IPS-18c (cell line): Measurements from ENCODE around the gene TRIM15.
"Not testable (repeated sequence)": the region's sequence is repeated elsewhere in the genome, so short reads cannot be mapped to it uniquely, and the experiment has no call there.

Experiments used
- H3K4me3 ChIP-seq: 2 replicates; pipeline ENCODE4 v1.7.0; 2013; ENCODE audit warnings: low read depth, mild to moderate bottlenecking, low read length, moderate library complexity; ENCODE audit not compliant: insufficient read depth
- H3K9me3 ChIP-seq: one replicate; pipeline ENCODE4 v1.6.1; 2013; ENCODE audit warnings: mild to moderate bottlenecking, low read length, moderate library complexity; ENCODE audit not compliant: control insufficient read depth, insufficient read depth

The TRIM15 gene

DNA sequence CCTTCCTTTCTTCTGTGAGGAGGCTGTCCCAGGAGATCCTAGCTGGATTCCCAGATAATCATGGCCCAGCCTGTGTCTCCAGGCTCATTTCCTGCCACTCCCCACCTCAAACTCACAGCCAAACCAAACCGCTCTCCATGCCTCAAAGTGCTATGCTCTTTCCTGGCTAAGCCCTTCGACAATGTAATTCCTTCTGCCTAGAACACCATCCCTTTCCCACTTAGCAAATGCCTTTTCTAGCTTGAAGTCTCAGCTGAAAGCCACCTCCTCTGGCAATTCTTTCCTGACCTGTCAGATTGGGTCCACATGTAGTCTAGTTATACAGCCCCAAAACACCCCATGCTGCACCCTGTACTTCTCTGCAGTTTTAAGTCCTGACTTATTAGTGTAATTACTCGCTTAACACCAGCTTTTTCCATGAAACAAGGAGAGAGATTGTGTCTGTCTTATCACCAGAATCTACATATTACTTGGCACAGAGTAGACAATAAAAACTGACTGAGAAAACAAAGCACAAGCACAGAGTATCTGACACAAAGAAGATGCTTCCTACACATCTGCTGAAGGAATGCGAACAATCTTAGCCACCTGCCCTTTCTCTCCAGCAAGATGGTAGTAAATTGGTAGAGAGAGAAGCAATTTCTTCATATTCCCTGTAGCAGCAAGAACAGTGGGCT is 44.4 kb downstream of the TRIM15 start:
- Histone ChIP-seq H3K9me3 (no peaks in the 10 kb centered on the region), H3K4me3 (no peak overlapping the region; the same call in 1 of the 2 replicates)

DNA sequence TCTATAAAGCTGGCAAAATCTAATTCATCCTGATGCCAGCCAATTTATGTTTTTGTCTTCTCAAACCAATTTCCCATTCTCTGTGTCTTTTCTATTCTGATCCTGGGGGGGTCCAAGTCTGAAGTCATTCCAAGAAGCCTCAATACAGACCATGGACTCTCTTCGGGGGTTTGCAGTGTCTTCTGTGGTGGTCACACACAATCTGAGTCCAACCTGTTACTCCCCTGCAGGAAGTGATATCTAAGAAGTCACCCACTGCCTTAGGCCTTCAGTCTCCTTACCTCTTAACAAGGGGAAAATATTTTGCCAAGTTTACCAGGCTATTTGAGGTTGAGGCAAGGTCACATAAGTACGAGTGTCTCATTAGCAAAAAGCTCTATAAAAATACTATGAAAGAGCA is 48.0 kb downstream of the TRIM15 start:
- H3K4me3 ChIP-seq = no peak overlapping the region
- no peaks in the 10 kb centered on the region for H3K9me3 ChIP-seq

DNA sequence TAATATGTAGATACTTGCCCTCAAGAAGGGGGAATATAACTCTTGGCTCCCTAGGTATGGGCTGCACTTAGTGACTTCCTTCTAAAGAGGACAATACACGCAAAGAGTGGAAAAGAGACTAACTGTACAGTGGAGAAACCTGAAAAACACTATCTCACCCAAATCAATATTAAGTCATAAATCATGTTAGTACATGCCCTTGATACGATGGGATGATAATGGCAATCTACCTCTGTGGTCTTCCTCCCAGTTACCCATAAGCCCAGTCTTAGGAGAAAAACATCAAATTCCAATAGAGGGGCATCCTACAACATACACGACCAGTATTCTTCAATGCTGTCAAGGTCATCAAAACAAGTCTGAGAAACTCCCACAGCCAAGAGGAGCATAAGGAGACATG is 48.6 kb downstream of the TRIM15 start:
- Histone ChIP-seq H3K9me3 (no peaks in the 10 kb centered on the region), H3K4me3 (no peak overlapping the region)

DNA sequence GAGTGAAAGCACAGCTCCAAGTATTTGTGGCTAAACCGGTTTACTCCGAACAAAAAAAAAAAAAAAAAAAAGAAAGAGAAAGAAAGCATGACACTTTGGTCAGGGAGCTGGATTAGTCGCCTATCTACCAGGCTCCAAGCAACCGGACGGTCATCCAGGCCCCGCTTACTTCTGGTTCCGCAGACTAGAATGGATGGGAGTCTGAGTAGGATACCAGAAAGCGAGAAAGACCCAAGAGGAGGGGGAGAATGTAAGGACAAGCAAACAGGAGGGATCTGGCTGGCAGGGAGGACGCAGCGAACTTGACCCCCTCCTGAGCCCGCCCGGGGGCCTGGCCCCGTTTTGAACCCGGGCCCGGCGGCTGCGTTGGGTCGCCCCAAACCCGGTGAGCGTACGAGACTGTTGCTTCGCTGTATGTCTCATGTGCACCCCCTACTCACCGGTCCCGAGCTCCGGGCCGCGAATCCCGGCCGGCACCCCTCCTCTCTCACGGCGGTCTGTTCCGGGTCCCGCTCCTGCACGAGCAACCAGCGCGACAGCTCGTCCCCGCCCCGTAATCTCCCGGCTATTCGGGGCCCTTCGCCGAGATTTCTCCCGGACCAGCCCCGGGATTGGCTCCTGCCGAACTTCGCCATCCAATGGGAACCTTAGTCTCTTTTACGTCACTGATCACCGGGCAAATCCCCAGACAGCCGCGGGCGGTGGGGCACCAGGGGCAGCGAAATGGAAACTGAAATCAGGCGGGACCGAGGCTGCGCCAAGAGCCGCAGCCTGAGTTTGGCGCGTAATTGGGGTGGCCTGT is 49.7 kb downstream of the TRIM15 start, which contains the start of gene TRIM26:
Gene TRIM26, minus strand, starts transcription at position 542 of the 802 bp plus-strand sequence. CDS start 14,303 bp downstream, outside the sequence.
- Histone ChIP-seq H3K9me3 (no peaks in the 10 kb centered on the region), H3K4me3 (peak within 1 kb of the TSS; percentile 98)

DNA sequence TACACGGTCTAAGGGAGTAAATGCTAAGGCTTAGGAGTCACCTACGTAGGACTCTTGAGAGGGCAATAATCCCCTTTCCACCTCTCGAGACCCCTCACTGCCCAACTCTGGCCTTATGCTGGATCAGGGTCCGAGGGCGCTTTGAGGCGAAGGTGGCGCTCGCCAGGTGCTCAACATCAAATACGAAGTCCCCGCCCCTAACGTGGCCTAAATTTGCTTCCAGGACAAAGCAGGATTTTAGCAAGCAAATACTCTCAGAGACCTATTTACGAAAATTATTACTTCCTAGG is 50.3 kb downstream of the TRIM15 start:
- Histone ChIP-seq H3K4me3 (peak overlapping the region; percentile 98), H3K9me3 (no peaks in the 10 kb centered on the region)

DNA sequence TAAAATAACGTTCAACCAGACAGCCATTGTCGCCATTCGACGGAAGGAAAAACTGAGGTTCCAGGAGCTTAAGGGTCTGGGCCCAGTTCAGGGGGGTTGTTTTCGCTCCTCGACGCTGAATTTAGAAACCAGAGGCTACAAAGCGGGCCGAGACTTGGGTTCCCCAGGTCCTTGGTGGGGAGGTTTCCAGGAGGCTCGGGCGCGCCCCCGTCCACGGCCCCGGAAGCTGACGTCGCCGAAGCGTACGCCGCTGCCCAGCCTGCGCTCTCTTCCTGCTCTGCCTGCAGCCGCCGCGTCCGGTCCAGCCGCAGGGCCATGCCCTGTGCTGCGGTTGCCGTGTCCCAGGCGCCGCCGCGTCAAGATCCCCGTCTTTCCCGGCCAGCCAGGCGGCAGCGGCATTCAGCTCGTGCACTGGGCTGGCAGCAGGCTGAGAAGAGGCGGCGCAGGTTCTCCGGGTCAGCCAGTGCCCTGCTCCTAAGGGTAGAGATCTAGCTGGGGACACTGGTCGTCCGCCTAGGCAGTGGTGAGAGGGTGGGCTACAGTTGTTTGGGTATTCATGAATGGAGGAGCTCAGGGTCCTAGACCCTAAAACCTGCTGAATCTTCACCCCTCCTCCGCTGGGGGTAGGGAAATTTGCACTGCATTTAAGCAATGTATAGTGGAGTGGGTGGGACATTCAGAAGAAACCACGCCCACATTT is 50.8 kb downstream of the TRIM15 start:
- Histone ChIP-seq H3K9me3 (no peaks in the 10 kb centered on the region), H3K4me3 (peak overlapping the region; percentile 98)

DNA sequence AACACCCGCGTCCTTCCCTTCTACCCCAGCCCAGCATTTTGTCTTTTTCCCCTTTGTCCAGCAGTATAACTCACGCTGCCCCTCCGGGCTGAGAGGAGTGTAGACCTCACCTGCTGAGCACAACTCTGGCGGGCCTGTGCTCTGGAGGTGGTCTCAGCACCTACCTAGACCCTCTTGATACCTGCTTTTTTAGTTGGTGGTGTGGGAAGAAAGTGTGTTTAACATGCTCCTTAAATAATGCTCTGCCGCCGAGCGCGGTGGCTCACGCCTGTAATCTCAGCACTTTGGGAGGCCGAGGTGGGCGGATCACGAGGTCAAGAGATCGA is 51.3 kb downstream of the TRIM15 start:
- Histone ChIP-seq H3K9me3 (no peaks in the 10 kb centered on the region), H3K4me3 (peak overlapping the region; percentile 98)

DNA sequence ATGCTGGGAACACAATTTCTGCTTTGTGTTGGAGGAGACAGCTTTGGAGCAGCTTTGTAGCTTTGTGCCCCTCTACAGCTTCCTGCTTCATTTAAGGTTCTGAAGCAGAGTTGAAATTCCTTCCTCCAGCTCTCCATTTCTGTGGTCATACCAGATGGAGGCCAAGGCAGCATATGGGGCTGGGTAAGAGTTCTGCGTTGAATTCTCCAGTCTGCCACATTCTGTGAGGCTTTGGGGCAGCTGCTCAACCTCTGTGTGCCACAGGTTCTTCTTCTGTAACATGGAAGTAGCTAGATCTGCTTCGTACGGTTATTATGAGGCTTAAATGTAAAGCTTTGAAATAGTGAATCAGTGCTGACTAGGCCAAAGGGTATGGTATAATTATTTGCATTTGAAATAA is 52.8 kb downstream of the TRIM15 start:
- Histone ChIP-seq H3K9me3 (no peaks in the 10 kb centered on the region), H3K4me3 (no peak overlapping the region)

DNA sequence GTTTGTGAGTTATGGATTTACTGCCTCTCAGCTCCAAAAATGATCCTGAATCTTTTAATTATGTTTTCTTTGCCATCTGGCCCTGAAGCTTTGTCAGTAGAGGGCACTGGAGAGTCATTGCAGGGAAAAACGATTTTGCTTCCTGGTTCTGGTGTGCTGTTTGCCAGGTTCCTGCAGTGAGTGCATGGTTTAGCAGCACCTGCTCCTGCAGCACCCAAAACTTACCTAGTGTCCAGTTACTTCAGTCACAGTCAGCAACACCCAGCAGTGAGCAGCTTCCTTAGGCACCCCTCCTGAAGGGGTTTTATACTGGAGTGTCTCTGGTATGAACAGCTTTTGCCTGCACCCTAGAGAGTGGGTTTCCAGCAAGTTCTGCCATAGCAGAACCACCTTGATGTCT is 55.9 kb downstream of the TRIM15 start:
- no peak overlapping the region for H3K4me3 ChIP-seq

DNA sequence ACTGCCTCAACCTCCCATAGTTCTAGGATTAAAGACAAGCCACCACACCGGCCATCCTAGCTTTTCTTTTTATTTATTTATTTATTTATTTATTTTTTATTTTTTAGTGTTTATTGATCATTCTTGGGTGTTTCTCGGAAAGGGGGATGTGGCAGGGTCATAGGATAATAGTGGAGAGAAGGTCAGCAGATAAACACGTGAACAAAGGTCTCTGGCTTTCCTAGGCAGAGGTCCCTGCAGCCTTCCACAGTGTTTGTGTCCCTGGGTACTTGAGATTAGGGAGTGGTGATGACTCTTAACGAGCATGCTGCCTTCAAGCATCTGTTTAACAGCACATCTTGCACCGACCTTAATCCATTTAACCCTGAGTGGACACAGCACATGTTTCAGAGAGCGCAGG is 58.0 kb downstream of the TRIM15 start:
- H3K9me3 ChIP-seq, H3K4me3 ChIP-seq: not testable (repeated sequence)

More for the DNA sequence above, 55.9 kb downstream of the TRIM15 start:
- no peaks in the 10 kb centered on the region for H3K9me3 ChIP-seq

DNA sequence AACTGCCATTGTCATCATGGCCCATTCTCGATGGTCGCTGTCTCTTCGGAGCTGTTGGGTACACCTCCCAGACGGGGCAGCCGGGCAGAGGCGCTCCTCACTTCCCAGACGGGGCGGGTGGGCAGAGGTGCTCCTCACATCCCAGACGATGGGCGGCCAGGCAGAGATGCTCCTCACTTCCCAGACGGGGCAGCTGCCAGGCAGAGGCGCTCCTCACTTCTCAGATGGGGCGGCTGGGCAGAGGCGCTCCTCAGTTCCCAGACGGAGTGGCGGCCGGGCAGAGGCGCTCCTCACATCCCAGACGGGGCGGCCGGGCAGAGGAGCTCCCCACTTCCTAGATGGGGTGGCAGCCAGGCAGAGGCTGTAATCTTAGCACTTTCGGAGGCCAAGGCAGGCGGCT is 58.6 kb downstream of the TRIM15 start:
- H3K9me3 ChIP-seq, H3K4me3 ChIP-seq: not testable (repeated sequence)
